SU-DHL-6 (cell line): Measurements from ENCODE around the gene AGAP3.
A peak's percentile ranks its signal among the peaks of the same experiment; 100 is the strongest.

Experiments used
- H2AFZ ChIP-seq: fragments of 200-600 bp; sonication (generic); 2 replicates; pipeline ENCODE4 v1.6.1; 2014; ENCODE audit warnings: low read depth, mild to moderate bottlenecking, moderate library complexity, mixed read lengths, antibody characterized with exemption, low read length; ENCODE audit not compliant: severe bottlenecking
- H3F3A ChIP-seq: fragments of 200-600 bp; shearing (Covaris generic); 2 replicates; pipeline ENCODE4 v1.6.0; 2016; ENCODE audit warnings: antibody characterized with exemption, mild to moderate bottlenecking; ENCODE audit not compliant: insufficient read depth
- H3K27ac ChIP-seq: fragments of 200-600 bp; sonication (generic); 2 replicates; pipeline ENCODE4 v1.5.1; 2016; ENCODE audit warnings: low read depth, mild to moderate bottlenecking, low read length, moderate library complexity, mixed read lengths
- H3K27me3 ChIP-seq: fragments of 200-600 bp; sonication (generic), shearing (Covaris generic); 2 replicates; pipeline ENCODE4 v1.6.0; 2014; ENCODE audit warnings: mild to moderate bottlenecking, low read length
- H3K36me3 ChIP-seq: fragments of 200-600 bp; sonication (generic); 2 replicates; pipeline ENCODE4 v1.6.1; 2014; ENCODE audit warnings: mild to moderate bottlenecking, low read length, mixed read lengths
- H3K4me2 ChIP-seq: fragments of 300-600, 200-600 bp; shearing (Covaris generic), sonication (generic); 2 replicates; pipeline ENCODE4 v1.6.0; 2014; ENCODE audit warnings: low read length, low read depth, mild to moderate bottlenecking; ENCODE audit not compliant: poor library complexity, severe bottlenecking
- H3K4me3 ChIP-seq: fragments of 200-600 bp; sonication (generic); 2 replicates; pipeline ENCODE4 v1.5.1; 2014; ENCODE audit warnings: antibody characterized with exemption, low read length, mild to moderate bottlenecking, mixed read lengths; ENCODE audit not compliant: insufficient read depth, poor library complexity, severe bottlenecking
- H3K79me2 ChIP-seq: fragments of 200-600 bp; sonication (generic); 2 replicates; pipeline ENCODE4 v1.6.1; 2014; ENCODE audit warnings: mild to moderate bottlenecking, low read length, moderate library complexity; ENCODE audit not compliant: insufficient read depth
- H3K9ac ChIP-seq: fragments of 200-600 bp; sonication (generic); 2 replicates; pipeline ENCODE4 v1.7.0; 2014; ENCODE audit warnings: mild to moderate bottlenecking, low read length
- H3K9me2 ChIP-seq: fragments of 200-600 bp; sonication (generic); replicated peaks from 2 replicates; pipeline ENCODE4 v1.6.1; 2014; ENCODE audit warnings: low read length; ENCODE audit not compliant: insufficient read depth
- H3K9me3 ChIP-seq: fragments of 200-600 bp; sonication (generic); 2 replicates; pipeline ENCODE4 v1.6.1; 2014; ENCODE audit warnings: low read length, mixed read lengths; ENCODE audit not compliant: insufficient read depth
- H4K20me1 ChIP-seq: fragments of 200-600 bp; sonication (generic); 2 replicates; pipeline ENCODE4 v1.6.1; 2014; ENCODE audit warnings: low read depth, mild to moderate bottlenecking, antibody characterized with exemption, low read length, moderate library complexity, mixed read lengths
- CTCF ChIP-seq: fragments of 200-600 bp; sonication (generic); IDR thresholded peaks from one replicate; pipeline ENCODE4 v1.5.1; 2017; ENCODE audit warnings: antibody characterized with exemption, mild to moderate bottlenecking, low read length, moderate library complexity; ENCODE audit not compliant: insufficient read depth, poor library complexity, severe bottlenecking
- EZH2phosphoT487 ChIP-seq: fragments of 200-600 bp; sonication (generic), shearing (Covaris generic); conservative IDR thresholded peaks from 2 replicates; pipeline ENCODE4 v1.6.1; 2018; ENCODE audit warnings: mild to moderate bottlenecking, antibody characterized with exemption, low read length, moderate library complexity, mixed read lengths

The AGAP3 gene

GRCh38 chr7:151123158-151123821, 37.0 kb downstream of the AGAP3 start:
- H3K4me3 ChIP-seq: no peak overlapping the region
- no peaks in the 10 kb centered on the region for H3K36me3 ChIP-seq
- no peaks in the 10 kb centered on the region for H3F3A ChIP-seq
- TF ChIP-seq CTCF: no peak
- no peak for TF ChIP-seq EZH2phosphoT487
- H4K20me1 ChIP-seq: no peaks in the 10 kb centered on the region
- H3K27ac ChIP-seq: no peak overlapping the region
- H3K9ac ChIP-seq: no peak overlapping the region
- H3K9me3 ChIP-seq: no peaks in the 10 kb centered on the region
- H2AFZ ChIP-seq: no peak overlapping the region
- H3K4me2 ChIP-seq: no peak overlapping the region
- H3K27me3 ChIP-seq: no peaks in the 10 kb centered on the region
- H3K9me2 ChIP-seq: no peaks in the 10 kb centered on the region
- no peaks in the 10 kb centered on the region for H3K79me2 ChIP-seq

- no peaks in the 10 kb centered on the region for H3K27me3 ChIP-seq
- H3K4me2 ChIP-seq: no peak overlapping the region
- H4K20me1 ChIP-seq: no peaks in the 10 kb centered on the region
Measured at GRCh38 chr7:151123822-151124464, 37.7 kb downstream of the AGAP3 start.

GRCh38 chr7:151124481-151124880, 38.2 kb downstream of the AGAP3 start:
- H3K4me3 ChIP-seq: no peak overlapping the region
- no peak overlapping the region for H2AFZ ChIP-seq
- H3K27me3 ChIP-seq: no peaks in the 10 kb centered on the region
- no peaks in the 10 kb centered on the region for H3K79me2 ChIP-seq
- no peaks in the 10 kb centered on the region for H3F3A ChIP-seq
- H3K36me3 ChIP-seq: no peaks in the 10 kb centered on the region
- H3K9me2 ChIP-seq: no peaks in the 10 kb centered on the region
- TF ChIP-seq CTCF (no peak), EZH2phosphoT487 (no peak)
- no peaks in the 10 kb centered on the region for H4K20me1 ChIP-seq
- no peak overlapping the region for H3K4me2 ChIP-seq
- no peak overlapping the region for H3K9ac ChIP-seq
- H3K9me3 ChIP-seq: no peaks in the 10 kb centered on the region
- no peak overlapping the region for H3K27ac ChIP-seq

More at GRCh38 chr7:151123822-151124464, 37.7 kb downstream of the AGAP3 start:
- no peaks in the 10 kb centered on the region for H3K9me3 ChIP-seq
- no peak overlapping the region for H3K27ac ChIP-seq
- H3K9ac ChIP-seq: no peak overlapping the region
- TF ChIP-seq EZH2phosphoT487: no peak
- TF ChIP-seq CTCF: peak; percentile 93
- H3K36me3 ChIP-seq: no peaks in the 10 kb centered on the region
- H3K4me3 ChIP-seq: no peak overlapping the region
- H3K9me2 ChIP-seq: no peaks in the 10 kb centered on the region
- no peak overlapping the region for H2AFZ ChIP-seq
- H3F3A ChIP-seq: no peaks in the 10 kb centered on the region
- H3K79me2 ChIP-seq: no peaks in the 10 kb centered on the region
